ENCODE measurements around the gene C10orf95.
A peak's percentile ranks its signal among the peaks of the same experiment; 100 is the strongest.
"Not testable (repeated sequence)": the region's sequence is repeated elsewhere in the genome, so short reads cannot be mapped to it uniquely, and the experiment has no call there.

The C10orf95 gene

GRCh38 chr10:102451105-102451969 lies at the start of gene C10orf95:
C10orf95 (minus strand) TSS chr10:102451543; CDS start chr10:102451093, 450 bp downstream.
- Histone ChIP-seq H3K4me3 (peak within 1 kb of the TSS; percentile 57 to 89 (median 79)), H3K27ac (peak within 1 kb of the TSS; percentile 47 to 98 (median 88))

GRCh38 chr10:102500686-102501085 lies 49.3 kb upstream of the C10orf95 start:
- peak overlapping the region in 4 of 21 experiments; percentile 20 to 90 (median 82) for H3K27ac ChIP-seq
- not testable (repeated sequence) for H3K4me3 ChIP-seq

- H3K27ac ChIP-seq = no peak overlapping the region
- no peak overlapping the region for H3K4me3 ChIP-seq
These were observed 48.0 kb upstream of the C10orf95 start for GRCh38 chr10:102499356-102499755.

- Histone ChIP-seq H3K27ac (peak overlapping the region in 1 of 21 experiments; percentile 4), H3K4me3 (no peak overlapping the region)
These were observed 46.2 kb upstream of the C10orf95 start for GRCh38 chr10:102497545-102497944.

GRCh38 chr10:102493771-102494170 lies 42.4 kb upstream of the C10orf95 start:
- Histone ChIP-seq H3K27ac (peak overlapping the region in 12 of 21 experiments; percentile 4 to 62 (median 44)), H3K4me3 (no peak overlapping the region)

- H3K4me3 ChIP-seq = no peak overlapping the region
These were observed 41.6 kb upstream of the C10orf95 start for GRCh38 chr10:102492983-102493382.

GRCh38 chr10:102492344-102492939 lies 41.1 kb upstream of the C10orf95 start:
- no peak overlapping the region for H3K4me3 ChIP-seq
- peak overlapping the region in 10 of 21 experiments; percentile 3 to 61 (median 36) for H3K27ac ChIP-seq

More at GRCh38 chr10:102492983-102493382, 41.6 kb upstream of the C10orf95 start:
- H3K27ac ChIP-seq = peak overlapping the region in 10 of 21 experiments; percentile 3 to 62 (median 46)

GRCh38 chr10:102491136-102491535 lies 39.8 kb upstream of the C10orf95 start:
- H3K4me3 ChIP-seq = no peak overlapping the region
- H3K27ac ChIP-seq = no peak overlapping the region

- no peak overlapping the region for H3K4me3 ChIP-seq
- H3K27ac ChIP-seq = no peak overlapping the region
These were observed 33.9 kb upstream of the C10orf95 start for GRCh38 chr10:102485093-102485784.

GRCh38 chr10:102484021-102484420 lies 32.7 kb upstream of the C10orf95 start:
- Histone ChIP-seq H3K4me3 (no peak overlapping the region), H3K27ac (no peak overlapping the region)

GRCh38 chr10:102480396-102480795 lies 29.1 kb upstream of the C10orf95 start:
- H3K27ac ChIP-seq = no peak overlapping the region

GRCh38 chr10:102479651-102480050 lies 28.3 kb upstream of the C10orf95 start:
- H3K4me3 ChIP-seq = no peak overlapping the region
- H3K27ac ChIP-seq = peak overlapping the region in 3 of 21 experiments; percentile 17 to 35 (median 20)

More at GRCh38 chr10:102480396-102480795, 29.1 kb upstream of the C10orf95 start:
- H3K4me3 ChIP-seq = no peak overlapping the region

GRCh38 chr10:102476466-102477141 lies 25.3 kb upstream of the C10orf95 start:
- Histone ChIP-seq H3K4me3 (no peak overlapping the region), H3K27ac (peak overlapping the region in 1 of 21 experiments; percentile 22)

- no peak overlapping the region for H3K27ac ChIP-seq
These were observed 24.2 kb upstream of the C10orf95 start for GRCh38 chr10:102475451-102476040.

GRCh38 chr10:102473445-102474331 lies 22.3 kb upstream of the C10orf95 start:
- no peak overlapping the region for H3K27ac ChIP-seq
- no peak overlapping the region for H3K4me3 ChIP-seq

More at GRCh38 chr10:102475451-102476040, 24.2 kb upstream of the C10orf95 start:
- H3K4me3 ChIP-seq = no peak overlapping the region

GRCh38 chr10:102470579-102471546 lies 19.5 kb upstream of the C10orf95 start:
- no peak overlapping the region for H3K27ac ChIP-seq

GRCh38 chr10:102468683-102469082 lies 17.3 kb upstream of the C10orf95 start:
- H3K27ac ChIP-seq = no peak overlapping the region
- H3K4me3 ChIP-seq = no peak overlapping the region

More at GRCh38 chr10:102470579-102471546, 19.5 kb upstream of the C10orf95 start:
- H3K4me3 ChIP-seq = no peak overlapping the region

Measured in skin epidermis (tissue), 12 donors.